Activated B cell treated with CpG ODN at 0.5 μM for 24 hours (primary cell): ENCODE measurements around the gene GPR155. TPM values are rescaled to one million over a fixed set of nuclear protein-coding genes. Genes with fewer than 3 reads are reported as not detected.

Experiments used
- ATAC-seq: fragments of 200-7000 bp; cut with Tn5 transposase; one replicate; pipeline ENCODE4 v1.10.0; 2021; ENCODE audit warnings: low read depth, mild to moderate bottlenecking, moderate library complexity
- CTCF ChIA-PET: fragments of 350-600 bp; sonication (Branson Sonifier 250); formaldehyde crosslinking; loops from one replicate; lab custom pipeline; 2021; ENCODE audit warnings: antibody characterized with exemption; lab: Charles Lee
- POLR2A ChIA-PET: fragments of 350-600 bp; sonication (Branson Sonifier 250); formaldehyde crosslinking; loops from one replicate; lab custom pipeline; 2021; ENCODE audit warnings: antibody characterized with exemption; lab: Charles Lee
- DNase-seq: peaks from one replicate; pipeline ENCODE4 v3.0.0; 2022
- H3K27ac Mint-ChIP-seq: one replicate; pipeline ENCODE4 v1.8.0; 2020; ENCODE audit warnings: mixed read lengths
- H3K27me3 Mint-ChIP-seq: one replicate; pipeline ENCODE4 v1.8.0; 2021; ENCODE audit warnings: mixed read lengths
- H3K36me3 Mint-ChIP-seq: one replicate; pipeline ENCODE4 v1.8.0; 2021; ENCODE audit warnings: low read depth, mixed read lengths
- H3K4me1 Mint-ChIP-seq: one replicate; pipeline ENCODE4 v1.8.0; 2021; ENCODE audit warnings: mixed read lengths
- H3K4me3 Mint-ChIP-seq: one replicate; pipeline ENCODE4 v1.8.0; 2020; ENCODE audit warnings: mild to moderate bottlenecking, mixed read lengths
- H3K9me3 Mint-ChIP-seq: one replicate; pipeline ENCODE4 v1.8.0; 2020; ENCODE audit warnings: mixed read lengths
- intact Hi-C: fragments of 100-400 bp; cut with micrococcal nuclease; formaldehyde crosslinking; loops from one replicate; pipeline ENCODE4 v1.15.1; 2024
- total RNA-seq: library from RNA; stranded (reverse); gene quantifications from 2 replicates; pipeline ENCODE4 v1.2.3, GENCODE V29; 2022
- TF ChIP-seq, protein P1 (sequence below): fragments of 200-600 bp; IDR thresholded peaks from one replicate; pipeline ENCODE4 v1.8.0; 2022; ENCODE audit warnings: antibody characterized with exemption, mild to moderate bottlenecking

GPR155 gene
- total RNA-seq, 1 donor from 2014 or later: 2.8 TPM

DNA sequence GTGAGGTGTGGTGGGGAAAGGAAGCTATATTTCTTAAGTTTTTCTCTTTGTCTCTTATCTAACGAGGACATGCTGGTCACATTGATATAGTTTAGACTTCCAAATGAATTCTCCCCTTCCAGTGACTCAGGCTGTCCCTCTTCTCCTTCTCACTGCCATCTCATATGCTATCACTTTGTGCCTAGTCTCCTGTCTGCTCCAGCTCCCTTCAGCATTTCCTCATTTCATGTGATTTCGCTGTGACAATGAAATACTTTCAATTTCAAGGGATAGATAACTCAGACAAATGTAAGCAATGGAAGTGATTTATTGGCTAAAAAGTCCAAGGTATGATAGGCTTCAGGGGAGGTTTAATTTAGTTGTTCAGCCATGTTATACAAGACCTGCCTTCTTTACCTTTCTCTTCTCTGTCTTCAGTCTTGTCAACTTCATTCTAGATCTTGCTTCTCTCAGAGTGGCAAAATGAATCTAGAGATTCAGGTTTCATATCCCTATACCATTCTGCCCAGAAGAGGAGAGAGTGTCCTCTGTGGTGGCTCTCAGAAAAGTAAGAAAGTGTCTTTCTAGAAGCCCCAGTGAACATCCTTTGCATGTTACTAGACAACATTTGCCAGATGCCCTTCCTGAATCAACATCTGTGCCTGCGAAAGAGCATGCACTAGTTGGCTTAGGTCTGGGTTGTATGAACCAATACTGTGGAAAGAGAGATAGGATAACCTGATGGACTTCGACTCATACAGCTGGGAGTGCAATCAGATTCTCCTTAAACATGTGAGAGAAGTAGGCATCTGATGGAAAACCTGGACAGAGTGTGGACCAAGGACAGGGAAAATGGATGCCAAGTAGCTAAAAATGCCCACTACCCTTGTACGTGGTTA lies 29.9 kb upstream of the GPR155 start:
- H3K27ac Mint-ChIP-seq: peak overlapping the region; percentile 10
- H3K9me3 Mint-ChIP-seq: peaks cover 3% of the 10 kb centered on the region
- H3K27me3 Mint-ChIP-seq: peaks cover 6% of the 10 kb centered on the region
- H3K36me3 Mint-ChIP-seq: no peaks in the 10 kb centered on the region
- CTCF ChIA-PET: interaction anchor here (2.4 kb wide), 1 partner anchor 53 kb away, joined by 8 read pairs; no protein-coding TSS in a partner anchor
- POLR2A ChIA-PET: interaction anchor here (1.2 kb wide), 1 partner anchor 23 kb away, joined by 6 read pairs; no protein-coding TSS in a partner anchor
- ATAC-seq: peak; percentile 57
- TF ChIP-seq, protein P1, sequence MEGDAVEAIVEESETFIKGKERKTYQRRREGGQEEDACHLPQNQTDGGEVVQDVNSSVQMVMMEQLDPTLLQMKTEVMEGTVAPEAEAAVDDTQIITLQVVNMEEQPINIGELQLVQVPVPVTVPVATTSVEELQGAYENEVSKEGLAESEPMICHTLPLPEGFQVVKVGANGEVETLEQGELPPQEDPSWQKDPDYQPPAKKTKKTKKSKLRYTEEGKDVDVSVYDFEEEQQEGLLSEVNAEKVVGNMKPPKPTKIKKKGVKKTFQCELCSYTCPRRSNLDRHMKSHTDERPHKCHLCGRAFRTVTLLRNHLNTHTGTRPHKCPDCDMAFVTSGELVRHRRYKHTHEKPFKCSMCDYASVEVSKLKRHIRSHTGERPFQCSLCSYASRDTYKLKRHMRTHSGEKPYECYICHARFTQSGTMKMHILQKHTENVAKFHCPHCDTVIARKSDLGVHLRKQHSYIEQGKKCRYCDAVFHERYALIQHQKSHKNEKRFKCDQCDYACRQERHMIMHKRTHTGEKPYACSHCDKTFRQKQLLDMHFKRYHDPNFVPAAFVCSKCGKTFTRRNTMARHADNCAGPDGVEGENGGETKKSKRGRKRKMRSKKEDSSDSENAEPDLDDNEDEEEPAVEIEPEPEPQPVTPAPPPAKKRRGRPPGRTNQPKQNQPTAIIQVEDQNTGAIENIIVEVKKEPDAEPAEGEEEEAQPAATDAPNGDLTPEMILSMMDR: no peak
- H3K4me3 Mint-ChIP-seq: peak overlapping the region; percentile 3
- intact Hi-C loops: loop anchor here (2.0 kb wide), 1 partner anchor 24 kb away; no protein-coding TSS in a partner anchor
- peaks cover 16% of the 10 kb centered on the region for H3K4me1 Mint-ChIP-seq
- DNase-seq: no peak

DNA sequence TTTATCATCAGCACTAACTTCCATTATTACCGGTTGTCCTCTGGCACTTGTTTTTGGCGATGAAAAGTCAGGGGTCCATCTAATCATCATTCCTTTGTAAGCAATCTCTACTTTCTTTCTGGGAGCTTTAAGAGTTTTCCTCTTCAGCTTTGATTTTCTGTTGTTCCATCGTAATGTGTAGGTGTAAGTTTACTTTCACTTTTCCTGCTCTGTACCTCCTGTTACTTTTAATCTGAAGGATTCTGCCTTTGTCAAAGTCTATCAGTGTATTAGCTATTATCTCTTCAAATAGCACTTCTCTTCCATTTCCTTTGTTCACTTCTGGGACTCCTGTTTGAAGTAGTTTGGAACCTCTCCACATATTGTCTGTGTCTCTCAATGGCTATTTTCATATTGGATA lies 25.5 kb upstream of the GPR155 start:
- DNase-seq: no peak
- Mint-ChIP-seq H3K4me1 (peaks cover 16% of the 10 kb centered on the region), H3K27ac (no peak overlapping the region), H3K9me3 (peaks cover 17% of the 10 kb centered on the region), H3K36me3 (peaks cover 7% of the 10 kb centered on the region), H3K27me3 (peaks cover 2% of the 10 kb centered on the region), H3K4me3 (no peak overlapping the region)
- TF ChIP-seq, protein P1: no peak
- intact Hi-C loops: no loop called here
- no peak for ATAC-seq
- ChIA-PET POLR2A (no interaction called here), CTCF (interaction anchor here (1.1 kb wide), 1 partner anchor 49 kb away, joined by 4 read pairs; no protein-coding TSS in a partner anchor)

DNA sequence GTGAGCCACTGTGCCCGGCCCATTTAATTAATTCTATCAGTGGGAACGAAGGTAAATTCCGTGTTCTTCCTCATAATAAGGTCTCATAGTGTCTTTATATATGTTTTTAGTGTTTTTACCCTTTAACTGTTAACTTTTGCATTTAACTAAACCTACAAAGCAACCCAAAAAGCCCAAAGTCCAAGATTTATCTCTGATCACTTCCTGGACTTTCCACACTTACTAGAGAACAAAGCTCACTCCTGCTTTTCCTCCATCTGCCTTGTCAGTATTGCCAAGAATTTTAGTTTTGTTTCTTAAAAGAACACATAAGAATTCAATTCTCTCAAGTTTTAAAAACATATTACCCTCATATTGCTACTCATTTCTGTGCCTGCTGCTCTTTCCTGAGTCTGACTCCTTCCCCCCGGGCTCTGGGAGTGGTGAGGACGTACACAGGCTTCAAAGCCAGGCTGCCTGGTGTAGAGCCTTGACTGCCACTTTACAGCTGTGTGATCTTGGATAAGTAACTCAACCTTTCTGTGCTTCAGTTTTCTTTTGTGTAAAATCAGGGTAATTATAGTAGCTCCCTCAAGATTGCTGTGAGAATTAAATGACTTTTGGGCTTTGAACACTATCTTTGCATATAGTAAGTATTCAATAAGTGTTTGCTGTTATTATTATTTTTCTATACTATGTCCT lies 24.9 kb upstream of the GPR155 start:
- H3K27ac Mint-ChIP-seq: no peak overlapping the region

DNA sequence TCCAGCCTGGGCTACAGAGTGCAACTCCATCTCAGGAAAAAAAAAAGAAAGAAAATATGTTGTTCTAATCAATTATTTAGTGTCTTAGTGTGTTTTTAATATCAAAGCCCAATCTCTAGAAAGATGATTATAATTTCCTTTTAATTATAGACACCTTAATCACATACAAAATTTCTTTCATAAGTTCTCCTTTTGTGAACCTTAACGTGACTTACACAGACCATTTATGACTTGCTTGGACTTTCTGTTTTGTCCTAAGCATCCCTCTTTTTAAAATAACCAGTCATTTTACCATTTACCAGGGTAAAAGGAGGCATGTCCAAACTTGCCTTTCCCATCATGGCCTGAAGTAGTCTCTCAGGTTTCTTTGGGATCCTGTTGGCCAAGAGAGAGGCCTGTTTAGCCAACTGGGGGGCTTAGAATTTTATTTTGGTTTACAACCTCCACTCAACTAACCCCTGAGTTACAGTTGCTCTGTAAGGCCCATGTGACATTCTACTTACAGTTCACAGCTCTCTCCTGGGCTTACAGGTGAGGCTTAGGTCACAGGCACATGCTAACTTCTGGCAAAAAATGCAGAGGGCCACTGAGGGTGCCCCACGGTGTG lies 23.9 kb upstream of the GPR155 start:
- CTCF ChIA-PET: no interaction called here
- H3K4me1 Mint-ChIP-seq: peaks cover 3% of the 10 kb centered on the region
- peaks cover 17% of the 10 kb centered on the region for H3K9me3 Mint-ChIP-seq
- POLR2A ChIA-PET: no interaction called here
- intact Hi-C loops: no loop called here
- H3K36me3 Mint-ChIP-seq: peaks cover 7% of the 10 kb centered on the region
- H3K4me3 Mint-ChIP-seq: no peak overlapping the region
- no peak for DNase-seq
- peaks cover 2% of the 10 kb centered on the region for H3K27me3 Mint-ChIP-seq
- no peak for ATAC-seq
- TF ChIP-seq, protein P1: no peak
- no peak overlapping the region for H3K27ac Mint-ChIP-seq

More for the DNA sequence above, 24.9 kb upstream of the GPR155 start:
- peaks cover 2% of the 10 kb centered on the region for H3K27me3 Mint-ChIP-seq
- peaks cover 10% of the 10 kb centered on the region for H3K4me1 Mint-ChIP-seq
- H3K4me3 Mint-ChIP-seq: no peak overlapping the region
- intact Hi-C loops: no loop called here
- H3K36me3 Mint-ChIP-seq: peaks cover 7% of the 10 kb centered on the region
- DNase-seq (no peak), ATAC-seq (no peak)
- TF ChIP-seq, protein P1: no peak
- ChIA-PET POLR2A (no interaction called here), CTCF (interaction anchor here (1.1 kb wide), 1 partner anchor 49 kb away, joined by 4 read pairs; no protein-coding TSS in a partner anchor)
- H3K9me3 Mint-ChIP-seq: peaks cover 17% of the 10 kb centered on the region
